B cell (primary cell): ENCODE data around the gene GLI3.

ENCODE experiments used
- CTCF ChIP-seq: fragments of 200-600 bp; IDR thresholded peaks from one replicate; pipeline ENCODE4 v1.8.0; 2022; ENCODE audit warnings: antibody characterized with exemption, mild to moderate bottlenecking
- EZH2 ChIP-seq: IDR thresholded peaks from 2 replicates; pipeline ENCODE4 v1.6.1; 2012; ENCODE audit warnings: borderline replicate concordance, low read depth, mild to moderate bottlenecking, moderate library complexity, low read length; ENCODE audit not compliant: insufficient read depth, poor library complexity, severe bottlenecking

- TF ChIP-seq CTCF (no peak), EZH2 (no peak)
Measured at GRCh38 chr7:41964849-41965745, 271.9 kb downstream of the GLI3 start.
